Measurements from ENCODE around the gene SEMA3G. TPM values are rescaled to one million over a fixed set of nuclear protein-coding genes. Genes with fewer than 3 reads are reported as not detected.

SEMA3G gene
- total RNA-seq, 1 donor from 2014 or later = 0.93 TPM

DNA sequence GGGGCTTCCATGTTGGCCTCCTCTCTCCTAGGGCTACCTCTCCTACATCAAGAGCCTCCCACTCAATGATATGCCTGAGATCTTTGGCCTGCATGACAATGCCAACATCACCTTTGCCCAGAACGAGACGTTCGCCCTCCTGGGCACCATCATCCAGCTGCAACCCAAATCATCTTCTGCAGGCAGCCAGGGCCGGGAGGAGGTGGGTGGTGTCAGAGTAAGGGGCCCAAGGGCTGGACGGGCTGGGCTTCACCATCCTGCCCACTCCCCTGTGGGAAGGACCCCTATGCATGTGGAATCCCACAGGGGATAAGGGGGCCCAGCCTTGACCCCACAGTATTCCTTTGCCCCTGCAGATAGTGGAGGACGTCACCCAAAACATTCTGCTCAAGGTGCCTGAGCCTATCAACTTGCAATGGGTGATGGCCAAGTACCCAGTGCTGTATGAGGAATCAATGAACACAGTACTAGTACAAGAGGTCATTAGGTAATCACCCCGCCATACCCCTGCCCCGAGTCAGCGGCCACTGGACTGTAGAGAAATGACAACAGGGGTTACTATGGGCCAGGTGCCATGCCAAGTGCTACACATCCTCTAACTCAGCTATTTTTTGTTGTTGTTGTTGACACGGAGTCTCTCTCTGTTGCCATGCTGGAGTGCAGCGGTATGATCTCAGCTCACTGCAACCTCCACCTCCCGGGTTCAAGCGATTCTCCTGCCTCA, 47.1 kb downstream of the SEMA3G start:
- peak; percentile 12 for ATAC-seq
- no peak for DNase-seq (ENCODE audit: low spot score)

DNA sequence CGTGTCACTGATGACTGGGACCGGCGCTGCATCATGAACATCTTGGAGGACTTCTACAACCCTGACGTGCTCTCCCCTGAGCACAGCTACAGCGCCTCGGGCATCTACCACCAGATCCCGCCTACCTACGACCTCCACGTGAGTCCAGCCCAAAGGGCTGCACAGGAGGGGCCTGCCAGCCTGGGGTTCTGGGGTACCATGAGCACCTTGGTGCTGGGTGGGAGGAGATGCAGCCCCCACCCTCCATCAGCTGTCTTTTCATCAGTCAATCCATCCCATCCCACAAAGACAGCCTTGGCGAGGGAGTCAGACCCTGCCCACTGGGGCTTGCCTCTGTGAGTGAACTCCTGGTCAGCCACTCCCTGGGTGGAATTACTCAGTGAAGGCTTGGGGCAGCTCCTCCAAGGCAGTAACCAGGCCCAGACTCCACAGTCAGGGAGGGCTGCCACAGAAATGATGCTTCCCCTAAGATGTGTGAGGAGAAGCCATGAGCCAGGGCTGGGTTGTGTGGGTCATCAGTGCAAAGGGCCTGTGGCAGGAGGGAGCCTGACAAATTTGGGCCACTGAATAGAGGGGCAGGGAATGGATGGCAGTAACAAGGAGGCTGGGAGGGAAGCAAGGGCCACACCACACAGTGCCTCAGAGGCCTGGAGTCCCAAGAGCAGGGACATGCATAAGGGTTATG, 47.9 kb downstream of the SEMA3G start:
- DNase-seq (ENCODE audit: low spot score) (no peak), ATAC-seq (no peak)

DNA sequence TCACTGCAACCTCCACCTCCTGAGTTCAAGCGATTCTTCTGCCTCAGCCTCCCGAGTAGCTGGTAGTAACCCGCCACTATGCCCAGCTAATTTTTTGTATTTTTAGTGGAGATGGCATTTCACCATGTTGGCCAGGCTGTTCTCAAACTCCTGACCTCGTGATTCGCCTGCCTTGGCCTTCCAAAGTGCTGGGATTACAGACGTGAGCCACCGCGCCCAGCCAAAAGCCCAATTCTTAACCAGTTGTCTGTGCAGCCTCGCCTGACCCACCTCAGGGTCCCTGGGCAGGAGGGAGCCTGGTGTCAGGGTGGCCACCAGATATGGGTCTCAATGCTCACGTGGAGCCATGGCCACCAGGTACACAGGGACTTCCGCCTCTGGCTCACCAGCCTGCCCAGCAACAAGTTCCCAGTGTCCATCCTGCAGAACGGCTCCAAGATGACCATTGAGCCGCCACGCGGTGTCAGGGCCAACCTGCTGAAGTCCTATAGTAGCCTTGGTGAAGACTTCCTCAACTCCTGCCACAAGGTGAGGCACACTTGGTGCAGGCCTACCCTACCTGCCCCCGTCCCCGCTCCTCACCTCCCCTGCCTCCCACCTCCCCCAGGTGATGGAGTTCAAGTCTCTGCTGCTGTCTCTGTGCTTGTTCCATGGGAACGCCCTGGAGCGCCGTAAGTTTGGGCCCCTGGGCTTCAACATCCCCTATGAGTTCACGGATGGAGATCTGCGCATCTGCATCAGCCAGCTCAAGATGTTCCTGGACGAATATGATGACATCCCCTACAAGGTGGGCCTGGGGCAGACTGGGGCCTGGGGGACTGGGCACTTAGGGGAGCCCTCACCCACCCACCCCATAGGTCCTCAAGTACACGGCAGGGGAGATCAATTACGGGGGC, 48.6 kb downstream of the SEMA3G start:
- ATAC-seq = no peak
- no peak for DNase-seq (ENCODE audit: low spot score)

DNA sequence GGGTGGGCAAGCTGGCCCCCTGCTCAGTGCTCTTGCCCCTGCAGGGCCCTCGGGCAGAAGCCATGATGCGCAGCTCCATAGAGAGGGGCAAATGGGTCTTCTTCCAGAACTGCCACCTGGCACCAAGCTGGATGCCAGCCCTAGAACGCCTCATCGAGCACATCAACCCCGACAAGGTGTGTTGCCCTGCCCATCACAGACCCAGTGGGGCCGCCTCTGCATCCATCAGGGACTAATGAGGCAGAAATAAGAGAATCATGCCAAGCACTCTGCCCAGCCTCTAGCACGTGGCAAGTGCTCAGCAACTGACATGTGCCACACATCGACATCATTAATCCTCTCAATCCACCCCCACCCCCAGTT, 49.4 kb downstream of the SEMA3G start:
- DNase-seq (ENCODE audit: low spot score) = no peak
- no peak for ATAC-seq

DNA sequence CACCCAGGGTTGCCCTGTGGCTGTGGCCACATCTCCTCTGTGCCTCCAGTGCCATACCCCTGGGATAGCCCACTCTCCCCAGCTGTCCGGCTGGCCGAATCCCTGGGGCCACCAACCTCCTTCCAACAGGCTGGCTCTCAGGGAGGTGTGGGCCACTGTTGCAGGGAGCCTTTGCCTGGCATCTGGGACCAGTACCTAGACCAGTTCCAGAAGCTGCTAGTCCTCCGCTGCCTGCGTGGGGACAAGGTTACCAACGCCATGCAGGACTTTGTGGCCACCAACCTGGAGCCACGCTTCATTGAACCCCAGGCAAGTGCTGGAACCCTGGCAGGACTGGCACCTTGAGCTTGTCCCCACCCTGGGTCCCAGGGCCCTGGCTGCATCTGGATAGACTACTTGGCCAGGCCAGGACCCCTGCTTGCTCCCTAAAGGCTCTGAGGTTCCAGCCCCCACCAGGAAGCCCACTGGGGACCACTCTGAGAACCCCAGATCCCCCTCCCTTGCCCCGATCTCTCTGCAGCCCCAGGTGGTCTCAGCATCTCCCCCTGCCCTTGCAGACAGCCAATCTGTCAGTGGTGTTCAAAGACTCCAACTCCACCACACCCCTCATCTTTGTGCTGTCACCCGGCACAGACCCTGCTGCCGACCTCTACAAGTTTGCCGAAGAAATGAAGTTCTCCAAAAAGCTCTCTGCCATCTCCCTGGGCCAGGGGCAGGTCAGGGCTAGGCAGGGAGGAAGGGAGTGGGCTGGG, 50.0 kb downstream of the SEMA3G start:
- ATAC-seq (no peak), DNase-seq (ENCODE audit: low spot score) (no peak)

DNA sequence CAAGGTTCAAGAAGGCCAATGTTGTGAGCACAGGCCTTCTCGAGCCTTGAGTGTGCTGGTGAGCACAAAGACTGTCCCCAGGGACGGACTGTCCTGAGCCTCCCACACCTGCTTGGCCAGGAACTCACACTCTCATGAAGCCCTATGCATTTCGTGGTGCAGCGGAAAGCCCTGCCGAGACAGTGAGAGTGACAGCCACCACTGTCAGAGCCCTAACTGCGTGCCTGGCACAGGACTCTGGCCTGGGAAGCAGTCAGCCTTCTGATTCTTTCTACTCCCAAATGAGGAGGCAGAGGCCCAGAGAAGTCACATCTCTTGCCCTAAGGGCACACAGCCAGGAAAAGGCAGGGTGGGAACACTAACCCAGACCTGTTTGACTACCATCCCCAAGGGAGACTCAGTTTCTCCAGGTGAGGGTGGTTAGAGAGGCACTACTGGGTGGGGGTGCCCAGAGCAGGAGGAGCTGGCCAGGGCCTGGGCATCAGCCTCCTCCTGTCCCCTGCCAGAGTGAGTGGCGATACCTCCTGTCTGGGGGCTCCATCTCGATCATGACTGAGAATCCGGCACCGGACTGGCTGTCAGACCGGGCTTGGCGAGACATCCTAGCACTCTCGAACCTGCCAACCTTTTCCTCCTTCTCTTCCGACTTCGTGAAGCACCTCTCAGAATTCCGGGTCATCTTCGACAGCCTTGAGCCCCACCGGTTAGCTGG, 50.8 kb downstream of the SEMA3G start:
- ATAC-seq = no peak
- no peak for DNase-seq (ENCODE audit: low spot score)

DNA sequence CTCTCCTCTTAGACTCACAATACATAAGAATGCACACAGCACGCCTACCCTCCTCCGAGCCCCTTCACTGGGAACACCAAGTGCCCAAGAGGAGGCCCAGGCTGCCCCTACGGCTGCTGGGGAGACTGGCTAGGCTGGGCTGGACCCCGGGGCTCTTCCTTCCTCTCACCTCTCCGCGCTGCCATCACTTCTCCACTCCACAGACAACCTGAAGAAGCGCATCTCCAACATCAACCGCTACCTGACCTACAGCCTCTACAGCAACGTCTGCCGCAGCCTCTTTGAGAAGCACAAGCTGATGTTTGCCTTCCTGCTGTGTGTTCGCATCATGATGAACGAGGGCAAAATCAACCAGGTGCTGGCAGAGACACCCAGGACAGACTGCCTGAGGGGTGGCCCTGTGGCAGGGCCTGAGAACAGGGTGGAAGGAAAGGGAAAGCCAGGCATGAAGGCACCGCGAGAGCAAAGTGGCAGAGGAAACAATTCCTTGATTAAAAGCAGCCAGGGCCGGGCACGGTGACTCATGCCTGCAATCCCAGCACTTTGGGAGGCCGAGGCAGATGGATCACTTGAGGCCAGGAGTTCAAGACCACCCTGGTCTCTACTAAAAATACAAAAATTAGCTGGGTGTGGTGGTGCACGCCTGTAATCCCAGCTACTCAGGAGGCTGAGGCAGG, 51.6 kb downstream of the SEMA3G start:
- ATAC-seq (no peak), DNase-seq (ENCODE audit: low spot score) (no peak)

DNA sequence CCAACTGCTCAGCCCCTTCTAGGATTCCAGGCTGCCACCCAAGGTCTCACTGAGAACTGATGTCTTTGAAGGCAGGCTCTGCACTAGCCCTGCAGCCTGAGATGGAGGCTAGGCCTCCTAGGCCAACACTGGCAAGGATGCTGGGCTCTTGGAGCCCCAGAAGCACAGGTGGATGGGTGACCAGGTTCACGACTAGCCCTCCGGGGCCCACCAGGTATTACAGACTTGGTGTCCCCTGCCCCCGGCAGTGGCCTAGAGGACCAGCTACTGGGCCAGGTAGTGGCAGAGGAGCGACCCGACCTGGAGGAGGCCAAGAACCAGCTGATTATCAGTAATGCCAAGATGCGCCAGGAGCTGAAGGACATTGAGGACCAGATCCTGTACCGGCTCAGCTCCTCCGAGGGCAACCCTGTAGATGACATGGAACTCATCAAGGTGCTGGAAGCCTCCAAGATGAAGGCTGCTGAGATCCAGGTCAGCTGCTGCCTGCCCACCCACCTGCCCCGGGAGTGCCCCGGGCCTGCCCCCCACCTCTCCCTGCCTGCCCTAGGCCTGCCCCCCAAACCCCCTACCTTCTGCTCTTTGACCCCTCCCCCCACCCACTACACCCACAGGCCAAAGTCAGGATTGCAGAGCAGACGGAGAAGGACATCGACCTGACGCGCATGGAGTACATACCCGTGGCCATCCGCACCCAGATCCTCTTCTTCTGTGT, 52.5 kb downstream of the SEMA3G start:
- no peak for DNase-seq (ENCODE audit: low spot score)
- no peak for ATAC-seq

DNA sequence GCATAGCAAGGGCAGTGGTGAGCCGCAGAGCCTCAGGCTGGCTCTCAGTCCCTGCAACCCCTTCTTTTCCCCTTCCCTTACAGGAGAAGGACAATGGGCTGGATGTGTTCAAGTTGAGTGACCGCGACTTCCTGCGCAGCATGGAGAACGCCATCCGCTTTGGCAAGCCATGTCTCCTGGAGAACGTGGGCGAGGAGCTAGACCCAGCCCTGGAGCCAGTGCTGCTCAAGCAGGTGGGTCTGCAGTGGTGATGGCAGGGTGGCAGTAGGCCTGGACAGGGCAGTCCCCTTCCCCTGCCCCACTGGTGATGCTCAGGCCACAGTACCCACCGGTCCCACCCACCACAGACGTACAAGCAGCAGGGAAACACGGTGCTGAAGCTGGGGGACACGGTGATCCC, 53.8 kb downstream of the SEMA3G start:
- ATAC-seq (no peak), DNase-seq (ENCODE audit: low spot score) (no peak)

DNA sequence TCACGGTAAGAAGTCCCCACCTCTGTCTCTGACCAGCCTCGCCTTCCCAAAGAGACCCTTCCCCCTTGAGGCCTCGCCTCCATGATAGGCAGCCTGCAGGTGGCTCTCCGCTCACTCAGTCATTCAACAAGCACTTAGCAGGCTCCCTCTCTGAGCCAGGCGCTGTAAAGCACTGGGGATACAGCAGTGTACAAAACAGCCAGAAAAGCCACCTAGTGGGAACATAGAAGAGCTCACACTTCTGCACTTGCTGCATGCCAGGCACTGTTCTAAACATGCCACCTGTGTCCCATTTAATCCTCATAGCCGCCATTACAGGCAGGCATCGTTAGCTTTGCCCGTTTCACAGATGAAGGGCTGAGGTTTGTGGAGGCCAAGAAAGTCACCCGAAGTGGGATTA, 56.0 kb downstream of the SEMA3G start:
- ATAC-seq (peak; percentile 19), DNase-seq (ENCODE audit: low spot score) (no peak)

DNA sequence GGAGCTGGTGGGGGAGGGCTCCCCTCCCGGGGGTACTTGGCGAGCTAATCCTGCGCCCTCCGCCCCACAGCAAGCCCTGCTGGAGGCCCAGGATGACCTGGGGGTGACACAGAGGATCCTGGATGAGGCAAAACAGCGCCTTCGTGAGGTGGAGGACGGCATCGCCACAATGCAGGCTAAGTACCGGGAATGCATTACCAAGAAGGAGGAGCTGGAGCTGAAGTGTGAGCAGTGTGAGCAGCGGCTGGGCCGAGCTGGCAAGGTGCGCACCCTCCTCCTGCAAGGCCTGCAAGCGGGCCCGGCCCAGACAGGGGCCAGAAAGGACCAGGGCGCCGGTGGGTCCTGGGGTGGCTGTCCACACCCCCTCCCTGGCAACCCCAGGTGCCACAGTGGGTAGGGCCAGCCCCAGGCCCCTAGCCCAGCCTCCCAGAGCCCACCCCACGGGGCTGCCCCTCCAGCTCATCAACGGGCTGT, 56.5 kb downstream of the SEMA3G start:
- no peak for ATAC-seq
- no peak for DNase-seq (ENCODE audit: low spot score)

DNA sequence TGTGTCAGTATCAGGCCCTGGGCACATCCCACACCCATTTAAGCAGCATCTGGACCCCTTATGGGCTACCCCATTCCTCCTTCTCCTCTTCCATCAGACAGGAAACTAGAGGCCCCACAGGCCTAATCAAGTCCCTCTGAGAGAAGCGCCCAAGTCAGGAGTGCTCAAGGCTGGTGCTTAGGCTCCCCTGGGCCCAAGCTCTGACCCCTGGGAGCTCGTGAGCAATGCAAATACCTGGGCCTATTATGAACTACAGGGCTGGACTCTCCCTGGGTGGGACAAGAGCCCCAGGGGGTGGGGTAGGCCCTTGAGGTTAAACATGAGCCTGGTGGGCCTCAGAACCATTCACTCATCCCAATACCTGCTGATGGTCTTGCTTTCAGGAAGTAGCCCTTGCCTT, 57.4 kb downstream of the SEMA3G start:
- ATAC-seq = no peak

DNA sequence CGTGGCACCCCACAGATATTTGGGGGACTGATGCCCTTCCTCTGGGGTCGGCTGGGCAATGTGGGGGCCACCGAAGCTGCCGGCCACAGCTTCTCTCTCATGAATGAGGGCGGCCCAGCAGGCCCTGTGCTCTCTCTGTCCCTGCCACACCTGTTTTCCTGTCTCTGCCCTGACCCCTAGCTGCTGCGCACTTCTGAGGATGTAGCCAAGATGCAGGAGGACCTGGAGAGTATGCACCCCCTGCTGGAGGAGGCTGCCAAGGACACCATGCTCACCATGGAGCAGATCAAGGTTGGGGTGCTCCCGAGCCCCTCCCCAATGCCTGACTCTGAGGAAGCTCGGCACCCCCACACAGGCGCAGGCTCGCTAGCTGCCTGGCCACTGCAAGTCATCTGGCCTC, 59.7 kb downstream of the SEMA3G start:
- no peak for DNase-seq (ENCODE audit: low spot score)
- ATAC-seq = no peak

More for the DNA sequence above, 57.4 kb downstream of the SEMA3G start:
- no peak for DNase-seq (ENCODE audit: low spot score)

DNA sequence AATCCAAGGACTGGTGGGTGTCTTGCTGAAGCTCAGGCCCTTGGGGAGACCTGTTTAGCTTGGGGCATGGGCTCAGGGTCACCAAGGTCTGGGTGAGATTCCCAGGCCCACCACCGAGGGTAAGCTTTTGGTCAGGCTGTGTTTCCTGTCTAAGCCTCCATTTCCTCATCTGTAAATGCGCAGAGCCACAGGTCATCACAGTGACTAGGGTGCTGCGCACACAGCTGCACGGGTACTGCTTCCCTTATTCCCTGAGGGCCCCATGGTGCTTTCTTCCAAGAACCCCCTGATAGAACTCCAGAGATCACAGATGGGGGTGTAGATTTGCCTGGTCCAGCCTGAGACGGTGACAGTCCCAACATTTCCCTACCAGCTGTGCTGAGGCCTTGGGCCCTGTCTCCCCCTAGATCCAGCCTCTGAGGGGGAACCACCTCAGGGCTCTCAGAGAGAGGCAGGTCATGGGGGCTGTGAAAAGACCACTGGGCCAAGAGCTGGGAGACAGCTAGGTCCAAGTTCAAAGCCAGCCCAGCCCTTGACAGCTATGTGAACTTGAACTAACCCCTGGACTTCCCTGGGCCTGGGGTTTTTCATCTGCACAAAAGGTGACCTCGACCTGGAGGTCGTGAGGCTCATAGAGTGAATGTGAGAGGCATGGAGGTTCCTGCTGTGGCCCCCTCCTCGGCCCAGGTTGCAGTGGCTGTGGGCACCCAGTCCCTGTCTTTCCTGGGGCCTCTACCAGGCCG, 60.7 kb downstream of the SEMA3G start:
- DNase-seq (ENCODE audit: low spot score) (no peak), ATAC-seq (no peak)

DNA sequence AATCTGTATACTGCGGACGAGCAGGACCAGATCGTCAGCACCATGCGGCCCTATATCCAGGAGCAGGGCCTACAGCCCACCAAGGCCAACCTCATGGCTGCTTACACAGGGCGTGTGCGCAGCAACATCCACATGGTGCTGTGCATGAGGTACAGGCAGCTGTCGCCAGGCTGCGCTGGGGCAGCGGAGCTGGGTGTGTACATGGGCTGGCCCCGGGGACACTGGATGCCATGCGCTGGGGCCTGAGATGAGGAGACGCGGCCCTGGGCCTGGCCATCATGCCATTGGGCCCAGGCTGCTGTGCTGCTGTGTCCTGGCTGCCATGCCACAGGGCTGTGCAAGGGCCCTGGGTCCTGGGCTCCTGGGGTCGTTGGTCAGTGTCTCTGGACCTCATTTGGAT, 61.5 kb downstream of the SEMA3G start:
- ATAC-seq = no peak

More for the DNA sequence above, 61.5 kb downstream of the SEMA3G start:
- DNase-seq (ENCODE audit: low spot score) = no peak

All from left lobe of liver (tissue), 2 donors.